ENCODE results near the gene HMGXB3.

The HMGXB3 gene

DNA sequence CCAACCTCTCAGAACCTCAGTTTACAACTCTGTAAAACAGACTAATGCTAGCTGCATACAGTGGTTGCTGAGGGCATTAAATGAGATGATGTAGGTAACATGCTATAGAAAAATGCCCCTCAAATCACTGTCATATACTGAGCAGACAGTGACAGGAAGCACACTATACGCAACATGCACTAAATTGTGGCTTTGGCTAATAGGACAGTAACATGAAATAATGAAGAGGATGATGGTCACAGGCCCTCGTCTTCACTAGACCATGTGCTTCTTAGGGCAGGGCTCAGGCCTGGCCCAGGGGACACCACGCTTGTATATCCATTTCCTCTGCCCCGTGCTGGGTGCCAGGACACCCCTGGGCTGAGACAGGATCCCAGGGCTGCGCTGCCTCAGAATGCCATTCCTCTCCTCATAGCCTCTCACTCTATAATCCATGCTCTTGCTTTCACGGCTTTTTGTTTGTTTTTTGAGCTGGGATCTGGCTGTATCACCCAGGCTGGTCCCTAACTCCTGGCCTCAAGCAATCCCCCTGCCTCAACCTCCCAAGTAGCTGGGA is 66.9 kb downstream of the HMGXB3 start:
- in situ Hi-C loops (cut with MboI; ENCODE audit: low sequenced_read_pairs), result no loop called here

DNA sequence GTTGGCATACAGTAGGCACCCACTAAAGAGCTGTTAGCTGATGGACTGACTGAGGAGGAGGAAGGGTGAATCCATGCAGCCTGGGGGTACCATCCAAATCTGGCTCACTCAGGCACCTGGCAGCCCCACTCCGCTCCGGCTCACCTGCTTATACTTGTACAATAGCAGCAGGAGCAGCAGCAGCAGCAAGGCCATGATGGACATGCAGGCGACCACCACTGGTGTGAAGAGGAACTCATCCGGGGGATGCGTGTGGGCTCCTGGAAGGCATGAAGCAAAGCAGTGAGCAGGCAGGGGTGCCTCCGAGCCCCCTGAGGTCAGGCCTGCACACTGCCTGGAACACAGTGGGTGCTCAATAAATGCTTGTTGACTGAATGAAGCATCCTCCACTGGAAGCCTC is 67.5 kb downstream of the HMGXB3 start:
- in situ Hi-C loops (cut with MboI; ENCODE audit: low sequenced_read_pairs), result no loop called here

DNA sequence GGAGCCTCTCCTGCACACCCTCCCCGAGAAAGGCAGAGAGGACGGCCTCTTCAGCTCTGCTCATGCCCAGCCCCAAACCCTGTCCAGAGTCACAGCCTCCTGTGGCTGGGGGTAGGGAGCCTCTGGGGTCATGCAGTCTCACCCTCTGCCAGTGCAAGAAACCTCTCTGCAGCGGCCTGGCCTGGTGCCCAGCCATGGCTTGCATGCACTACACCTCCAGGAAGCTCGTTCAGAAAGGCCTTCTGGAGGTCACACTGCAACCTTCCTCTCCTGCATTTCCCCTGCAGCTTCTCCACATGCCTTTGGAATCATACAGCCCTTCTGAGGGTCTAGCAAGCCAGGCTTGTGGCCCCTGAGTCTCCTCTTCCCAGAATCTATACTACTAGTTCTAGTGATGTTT is 67.9 kb downstream of the HMGXB3 start:
- in situ Hi-C loops (cut with MboI; ENCODE audit: low sequenced_read_pairs), result no loop called here

DNA sequence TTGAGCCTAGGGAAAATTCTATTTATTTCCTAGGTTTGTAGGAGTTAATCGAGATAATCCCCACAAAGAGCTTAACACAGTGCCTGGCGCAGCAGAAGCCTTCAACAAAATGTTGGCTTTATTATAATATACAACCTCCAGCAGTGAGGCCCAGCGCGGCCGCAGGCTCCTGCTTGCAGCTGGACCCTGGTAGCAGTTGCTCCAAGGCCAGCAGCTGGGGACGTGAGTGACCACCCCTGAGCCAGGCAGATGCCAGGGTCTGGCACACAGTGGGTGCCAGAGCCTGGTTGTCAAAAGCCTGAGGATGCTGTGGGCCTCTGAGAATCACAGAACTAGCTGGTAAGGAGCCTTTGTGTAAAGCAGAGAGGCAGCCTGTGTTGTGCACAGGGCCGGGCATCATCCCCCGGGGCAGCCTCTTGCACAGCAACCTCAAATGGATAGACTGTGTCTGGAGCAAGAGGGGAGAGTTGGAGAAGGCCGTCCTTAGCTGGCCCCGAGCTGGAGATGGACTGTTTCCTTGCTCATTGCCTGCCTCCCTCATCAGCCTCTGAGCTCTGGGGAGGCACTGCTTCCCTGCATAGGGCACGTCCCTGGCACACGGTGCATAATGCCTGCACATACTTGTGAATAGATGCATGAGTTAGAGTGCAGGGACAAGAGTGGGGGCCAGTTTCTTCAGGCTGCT is 68.6 kb downstream of the HMGXB3 start:
- in situ Hi-C loops (cut with MboI; ENCODE audit: low sequenced_read_pairs), result no loop called here

DNA sequence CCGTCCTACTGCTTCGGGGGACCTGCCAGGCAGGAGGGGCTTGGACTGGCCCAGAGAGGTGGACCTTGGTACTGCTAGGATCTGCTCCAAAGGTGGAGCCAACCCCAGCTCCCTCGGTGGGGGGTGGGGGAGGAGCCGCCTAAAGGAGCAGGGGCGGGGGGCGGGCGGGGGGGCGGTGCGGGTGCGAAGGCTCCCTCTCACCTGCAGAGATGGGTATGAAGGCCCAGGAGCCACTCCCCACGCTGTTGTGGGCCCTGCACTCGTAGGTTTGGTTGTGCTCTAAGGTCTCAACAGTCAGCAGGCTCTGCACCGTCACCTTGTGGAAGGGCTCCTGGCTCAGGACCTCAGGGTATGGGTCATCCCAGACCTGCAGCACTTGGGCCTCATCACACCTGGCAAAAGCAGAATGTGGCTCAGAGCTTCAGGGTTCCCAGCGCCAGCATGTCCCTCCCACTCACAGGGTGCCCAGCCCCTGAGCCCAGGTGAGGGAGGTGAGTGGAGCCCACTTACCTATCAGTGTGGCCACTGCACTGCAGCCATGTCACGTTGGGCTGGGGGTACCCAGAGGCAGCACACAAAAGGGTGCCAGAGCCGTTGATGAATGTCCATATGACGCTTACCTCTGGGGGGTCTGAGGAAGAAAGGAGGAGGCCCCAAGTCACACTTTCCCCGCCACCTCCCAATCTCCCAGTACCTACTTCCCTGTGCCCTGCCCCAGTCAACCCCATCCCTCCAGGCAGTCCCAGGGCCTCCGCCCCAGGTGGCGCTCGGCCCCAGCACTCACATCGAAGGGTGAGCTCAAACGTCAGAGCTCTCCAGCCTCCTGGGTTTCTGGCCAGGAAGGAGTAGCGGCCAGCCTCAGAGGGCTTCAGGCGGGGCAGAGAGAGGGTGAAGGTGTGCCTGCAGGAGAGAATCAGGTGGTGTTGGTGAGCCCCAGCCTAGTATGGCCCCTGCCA is 69.4 kb downstream of the HMGXB3 start:
- in situ Hi-C loops (cut with MboI; ENCODE audit: low sequenced_read_pairs), result no loop called here

DNA sequence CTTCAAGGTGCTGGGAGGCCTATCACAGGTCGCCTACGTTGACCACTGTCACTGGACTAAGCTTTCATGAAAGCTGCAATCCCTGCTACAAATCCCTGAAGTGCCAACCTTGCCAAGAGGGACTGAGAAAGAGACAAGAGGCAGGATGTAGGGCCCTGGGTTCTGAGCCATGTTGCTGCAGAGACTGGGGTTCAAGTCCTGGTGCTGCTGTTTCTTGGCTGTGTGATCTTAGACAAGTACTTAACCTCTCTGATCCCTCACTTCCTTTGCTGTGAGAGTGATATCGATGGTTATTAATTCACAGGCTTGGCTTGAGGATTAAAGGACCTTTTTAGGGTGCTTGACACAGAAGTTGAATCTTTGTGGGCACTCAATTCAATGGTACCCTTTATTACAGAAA is 70.3 kb downstream of the HMGXB3 start:
- in situ Hi-C loops (cut with MboI; ENCODE audit: low sequenced_read_pairs), result no loop called here

DNA sequence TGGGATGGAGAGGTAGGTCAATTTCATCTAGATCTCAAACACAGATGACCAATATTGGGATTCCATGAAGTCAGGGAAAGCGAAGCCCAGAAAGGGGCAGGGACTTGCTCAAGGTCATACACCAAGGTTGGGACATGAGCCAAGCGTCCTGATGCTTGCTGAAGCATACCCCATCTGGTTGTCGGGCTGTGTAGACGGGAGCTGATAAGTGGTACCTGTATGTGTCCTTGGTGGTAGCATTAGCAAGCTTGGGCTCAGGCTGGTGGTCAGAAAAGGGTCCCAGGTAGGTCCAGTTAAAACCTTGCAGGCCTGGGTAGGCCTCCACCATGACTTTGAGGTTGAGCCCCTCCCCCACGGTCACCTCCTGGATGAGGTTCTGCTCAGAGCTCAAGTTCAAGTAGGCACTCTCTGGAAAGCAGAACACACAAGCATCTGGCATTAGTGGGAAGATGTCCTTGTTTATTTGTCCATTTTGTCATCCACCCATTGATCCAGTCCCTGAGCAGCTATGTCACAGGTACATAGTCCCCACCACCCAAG is 72.6 kb downstream of the HMGXB3 start:
- in situ Hi-C loops (cut with MboI; ENCODE audit: low sequenced_read_pairs), result no loop called here

DNA sequence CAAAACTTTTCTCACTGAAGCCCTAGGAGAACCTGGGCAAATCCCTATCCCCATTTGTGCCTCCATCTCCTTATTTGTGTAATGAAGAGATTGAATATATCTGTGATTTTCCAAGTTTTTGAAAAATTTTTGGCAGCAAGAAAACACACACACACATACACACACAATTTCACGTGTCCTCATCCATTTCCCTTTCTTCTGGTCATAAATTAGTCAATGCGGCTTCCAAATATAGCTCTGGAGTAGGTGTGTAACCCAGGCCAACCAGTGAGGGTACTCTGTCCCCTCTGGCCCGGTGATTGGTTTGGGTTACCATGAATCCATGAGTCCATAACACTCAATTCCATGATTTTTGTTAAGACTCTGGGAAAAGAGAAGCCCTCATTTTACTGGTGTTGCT is 73.1 kb downstream of the HMGXB3 start:
- in situ Hi-C loops (cut with MboI; ENCODE audit: low sequenced_read_pairs), result no loop called here

DNA sequence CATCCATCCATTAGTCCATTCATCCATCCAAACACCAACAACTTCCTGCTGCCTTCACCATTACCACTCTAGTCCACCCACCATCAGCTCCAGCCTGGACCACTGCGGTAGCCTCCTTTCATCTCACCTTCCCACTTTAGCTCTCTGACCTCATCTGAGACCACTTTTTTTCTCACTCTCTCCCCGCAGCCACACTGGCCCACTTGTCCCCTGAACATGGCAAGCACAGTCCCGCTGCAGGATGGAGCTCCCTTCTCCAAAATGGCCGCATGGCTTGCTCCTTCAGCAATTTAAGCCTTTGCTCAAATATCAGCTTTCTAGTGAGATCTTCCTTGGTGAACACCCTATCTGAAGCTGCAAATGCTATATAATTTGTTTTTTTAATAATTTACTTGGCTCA is 74.7 kb downstream of the HMGXB3 start:
- in situ Hi-C loops (cut with MboI; ENCODE audit: low sequenced_read_pairs), result no loop called here

DNA sequence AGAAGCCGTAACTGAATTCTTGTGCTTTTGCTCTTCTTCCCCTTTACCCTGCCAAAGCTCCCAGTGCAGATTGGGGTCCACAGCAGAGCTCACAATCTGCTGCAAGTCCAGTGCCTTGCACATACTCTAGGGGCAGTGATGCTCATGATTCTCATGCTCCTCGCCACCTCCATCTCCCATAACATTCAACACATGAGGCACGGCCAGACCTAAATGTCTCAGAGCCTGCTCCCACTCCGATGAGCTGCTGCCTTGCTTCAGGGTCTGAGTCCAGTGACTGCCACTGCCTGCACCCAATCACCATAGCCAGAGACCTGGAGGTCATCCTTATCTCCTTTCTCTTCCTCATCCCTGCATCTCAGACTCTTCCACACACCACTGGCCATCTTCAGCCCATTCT is 75.3 kb downstream of the HMGXB3 start:
- in situ Hi-C loops (cut with MboI; ENCODE audit: low sequenced_read_pairs), result no loop called here

DNA sequence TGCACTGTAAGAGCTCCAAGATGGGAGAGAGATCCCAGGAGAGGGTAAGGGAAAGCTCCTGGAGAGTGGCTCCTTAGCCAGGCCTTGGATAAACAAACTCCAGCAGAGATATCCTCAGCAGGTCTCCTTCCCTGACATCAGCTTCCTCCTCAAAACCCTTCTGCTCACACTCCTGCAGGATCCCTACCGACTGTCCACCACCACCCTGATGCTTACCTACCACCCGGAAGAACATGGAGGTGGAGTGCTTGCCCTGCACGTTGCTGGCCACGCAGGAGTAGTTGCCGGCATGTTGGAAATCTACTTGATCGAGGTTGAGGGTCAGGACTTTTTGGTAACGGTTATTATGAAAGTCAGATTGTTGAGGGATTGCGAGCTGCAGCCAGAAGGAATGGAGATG is 76.5 kb downstream of the HMGXB3 start:
- in situ Hi-C loops (cut with MboI; ENCODE audit: low sequenced_read_pairs), result no loop called here

DNA sequence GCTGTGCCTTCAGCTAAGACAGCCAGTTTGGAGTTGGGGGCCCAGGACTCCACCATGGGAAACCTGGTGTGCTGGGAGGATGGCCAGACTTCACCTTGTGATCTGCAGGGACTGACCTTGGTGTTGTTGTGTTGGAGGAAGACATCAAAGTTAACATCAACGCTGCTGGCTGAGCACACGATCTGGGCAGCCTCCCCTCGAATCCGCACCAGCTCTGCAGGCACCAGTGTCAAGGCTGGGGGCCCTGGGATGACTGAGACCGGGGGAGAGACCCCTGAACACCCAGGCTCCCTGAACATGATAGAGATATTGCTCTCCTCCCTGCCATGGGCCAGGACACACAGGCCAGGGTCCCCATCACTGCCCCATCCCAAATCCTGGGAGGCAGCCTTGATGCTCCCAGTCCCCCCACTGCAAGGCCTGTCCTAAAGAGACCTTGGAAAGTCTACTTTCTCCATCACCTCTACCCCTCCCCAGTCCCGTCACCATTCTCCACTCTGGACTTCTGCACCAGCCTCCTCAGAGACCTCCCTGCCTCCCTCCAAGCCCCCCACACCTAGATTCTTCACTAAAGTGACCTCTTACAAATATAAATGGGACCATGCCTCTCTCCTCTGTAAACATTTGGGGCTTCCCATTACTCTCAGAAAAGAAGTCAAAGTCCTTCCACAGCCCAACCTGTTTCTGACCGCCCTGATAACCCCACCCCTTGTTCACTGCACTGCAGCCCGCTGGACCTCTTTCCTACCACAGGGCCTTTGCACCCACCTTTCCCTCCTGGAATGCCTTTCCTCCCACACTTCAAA is 77.7 kb downstream of the HMGXB3 start:
- in situ Hi-C loops (cut with MboI; ENCODE audit: low sequenced_read_pairs), result no loop called here

DNA sequence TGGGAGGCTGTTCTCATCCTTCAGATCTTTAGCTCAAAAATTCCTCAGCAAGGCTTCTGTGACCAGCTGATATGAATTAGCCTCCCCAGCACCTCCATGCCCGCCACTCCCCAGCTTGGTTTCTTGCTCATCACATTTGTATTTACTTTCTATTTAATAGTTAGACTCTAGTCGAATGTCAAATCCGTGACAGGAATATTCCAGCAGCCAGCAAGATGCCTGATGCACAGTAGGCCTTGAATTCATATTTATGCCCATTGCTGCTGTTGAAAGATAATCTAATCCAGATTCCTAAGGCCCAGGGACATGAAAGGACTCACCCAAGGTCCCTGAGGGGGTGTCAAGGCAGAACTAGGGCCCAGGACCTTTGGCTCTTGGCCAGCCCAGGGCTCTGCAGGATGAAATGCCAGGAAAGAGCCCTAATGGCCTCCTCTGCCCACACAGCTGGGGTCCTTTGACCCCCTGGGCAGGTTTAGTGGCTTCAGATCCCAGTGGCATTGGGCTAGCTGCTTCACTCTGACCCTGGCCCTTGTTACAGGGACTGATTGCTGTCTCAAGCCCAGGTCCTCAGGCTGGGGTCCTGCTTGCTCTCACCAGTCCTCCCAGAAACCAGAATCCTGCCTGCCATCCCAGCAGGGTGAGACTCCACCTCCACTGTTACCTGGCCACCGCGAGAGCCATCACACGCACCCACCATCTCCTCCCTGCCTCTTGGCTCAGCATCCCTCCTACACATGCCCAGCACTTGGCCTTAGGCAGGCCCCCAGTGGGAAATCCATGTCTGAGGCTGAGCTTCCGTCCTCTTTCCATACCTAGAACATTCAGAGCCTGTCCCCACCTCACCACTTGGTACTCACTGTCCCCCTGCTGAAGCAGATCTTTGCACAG is 78.5 kb downstream of the HMGXB3 start:
- in situ Hi-C loops (cut with MboI; ENCODE audit: low sequenced_read_pairs), result no loop called here

DNA sequence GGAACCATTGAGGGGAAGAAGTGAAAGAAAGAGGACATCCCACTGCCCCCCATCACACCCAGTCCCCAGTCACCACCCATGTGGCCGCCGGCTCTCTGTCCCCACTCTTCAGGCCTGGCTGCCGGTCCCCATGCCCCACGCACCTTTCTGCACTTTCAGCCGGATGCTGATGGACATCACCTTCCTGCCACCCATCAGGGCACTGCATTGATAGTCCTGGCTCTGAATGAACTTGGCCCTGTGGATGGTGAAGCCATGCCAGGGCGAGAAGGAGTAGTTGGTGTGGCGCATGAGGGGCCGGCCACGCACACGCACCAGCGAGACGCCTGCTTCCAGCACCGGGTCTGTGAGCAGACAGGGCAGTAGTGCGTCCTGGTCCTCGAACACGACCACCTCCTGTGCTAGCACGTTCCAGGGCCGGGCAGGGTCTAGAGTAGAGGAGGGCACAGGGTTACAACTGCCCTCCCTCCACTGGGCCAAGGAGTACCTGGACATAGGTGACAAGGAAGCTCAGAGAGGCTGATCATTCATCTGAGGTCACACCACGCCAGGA is 79.4 kb downstream of the HMGXB3 start:
- in situ Hi-C loops (cut with MboI; ENCODE audit: low sequenced_read_pairs), result no loop called here

DNA sequence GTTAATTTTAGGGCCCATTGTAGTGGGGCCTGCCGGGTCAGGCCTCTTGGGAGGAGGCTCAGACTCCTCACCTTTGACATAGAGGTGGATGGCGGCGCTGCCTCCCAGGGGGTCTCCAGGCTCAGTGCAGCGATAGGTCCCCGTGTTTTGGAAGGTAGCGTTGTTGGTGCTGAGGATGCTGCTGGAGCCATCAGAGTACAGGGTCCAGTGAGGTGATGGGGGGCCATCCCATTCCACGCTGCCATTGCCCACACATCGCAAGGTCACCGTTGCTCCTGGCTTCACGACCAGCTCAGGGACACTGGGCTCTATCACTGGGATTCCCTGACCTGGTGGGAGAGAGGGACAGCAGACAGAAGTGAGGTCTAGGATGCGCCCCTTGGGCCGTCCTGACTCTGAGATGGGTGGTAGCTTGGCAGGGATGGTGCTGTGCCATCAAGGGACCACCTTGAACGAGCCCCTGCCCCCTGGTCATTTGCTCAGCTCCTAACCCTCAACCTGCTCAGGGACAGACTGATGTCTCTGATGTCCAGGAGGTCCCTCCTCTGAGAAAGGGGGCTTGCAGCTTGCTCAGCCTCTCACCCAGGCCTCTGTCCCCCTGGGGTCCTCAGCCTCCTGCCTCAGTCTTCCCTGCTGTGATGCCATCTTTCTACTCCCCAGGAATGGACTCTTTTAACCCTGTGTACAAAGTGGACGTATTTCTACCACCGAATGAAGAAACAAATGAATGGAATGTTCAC is 80.3 kb downstream of the HMGXB3 start:
- in situ Hi-C loops (cut with MboI; ENCODE audit: low sequenced_read_pairs), result no loop called here

DNA sequence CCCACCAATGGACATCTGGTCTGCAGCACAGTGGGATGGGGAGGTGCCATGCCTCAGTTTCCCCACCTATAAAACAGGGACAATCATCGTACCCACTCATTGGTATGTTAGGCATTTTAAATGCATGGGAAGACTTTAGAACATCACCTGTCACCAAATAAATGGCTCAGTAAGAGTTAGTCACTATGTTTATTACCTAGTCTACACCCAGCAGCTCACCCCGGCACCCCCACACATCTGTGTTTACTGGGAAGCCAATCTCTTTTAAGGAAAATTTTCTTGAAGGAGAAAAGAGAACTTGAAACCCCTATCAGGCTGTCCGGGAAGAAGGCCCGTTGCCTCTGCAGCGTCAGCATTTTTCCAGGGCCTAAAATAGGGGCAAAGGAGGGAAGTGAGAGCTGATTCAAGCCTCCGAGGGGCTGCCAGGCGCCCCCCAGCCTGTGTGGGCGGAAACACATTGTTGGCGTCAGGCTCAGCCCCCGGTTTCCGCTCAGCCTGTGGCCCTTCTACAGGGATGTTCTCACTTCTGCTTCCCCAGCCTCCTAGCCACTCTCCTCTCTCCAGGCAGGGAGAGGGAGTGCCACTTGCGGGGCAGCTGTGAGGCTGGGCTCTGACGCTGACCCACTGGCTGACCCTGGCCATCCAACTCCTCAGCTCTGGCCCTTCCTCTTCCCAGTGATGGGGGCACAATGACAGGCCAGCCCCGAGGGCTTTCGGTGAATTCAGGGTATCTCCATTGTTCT is 81.2 kb downstream of the HMGXB3 start:
- in situ Hi-C loops (cut with MboI; ENCODE audit: low sequenced_read_pairs), result no loop called here

DNA sequence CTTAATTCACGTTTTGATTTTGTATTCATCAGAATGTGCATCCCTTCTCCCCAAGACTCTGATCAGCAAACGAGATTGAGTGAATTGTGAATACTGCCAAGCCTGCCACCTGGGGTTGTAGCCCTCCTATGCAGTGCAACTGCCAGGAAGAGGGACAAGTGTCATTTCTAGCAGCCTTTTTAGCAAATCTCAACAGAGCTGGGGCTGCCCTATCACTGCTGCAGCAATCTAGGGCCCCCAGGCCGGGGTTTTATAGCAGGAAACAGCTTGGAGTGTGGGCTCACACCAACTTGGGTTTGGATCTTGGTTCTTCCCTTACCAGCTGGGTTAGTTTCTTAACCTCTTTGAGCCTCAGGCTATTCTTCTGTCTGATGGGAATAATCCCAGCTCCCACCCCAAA is 81.8 kb downstream of the HMGXB3 start:
- in situ Hi-C loops (cut with MboI; ENCODE audit: low sequenced_read_pairs), result no loop called here

DNA sequence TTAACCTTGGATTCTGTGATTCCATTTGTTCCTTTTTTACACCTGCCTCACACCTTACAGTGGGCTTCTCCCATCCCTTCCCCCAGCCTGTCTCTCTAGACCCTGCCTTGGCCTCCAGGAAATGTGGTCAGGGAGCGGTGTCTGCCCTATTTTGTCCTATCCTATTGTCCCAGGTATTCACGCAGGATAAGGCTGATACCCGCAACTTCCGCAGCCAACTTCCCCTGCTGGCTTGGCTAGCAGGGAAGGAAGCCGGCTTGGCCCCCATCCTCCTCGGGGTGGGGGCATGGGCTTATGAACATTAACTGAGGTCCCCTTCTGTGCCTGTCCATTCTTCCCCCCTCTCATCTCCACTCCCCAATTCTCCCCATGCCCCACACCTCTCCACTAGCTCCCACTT is 82.3 kb downstream of the HMGXB3 start:
- in situ Hi-C loops (cut with MboI; ENCODE audit: low sequenced_read_pairs), result no loop called here
